ENCODE results near the gene KLHL29.

Gene KLHL29

DNA sequence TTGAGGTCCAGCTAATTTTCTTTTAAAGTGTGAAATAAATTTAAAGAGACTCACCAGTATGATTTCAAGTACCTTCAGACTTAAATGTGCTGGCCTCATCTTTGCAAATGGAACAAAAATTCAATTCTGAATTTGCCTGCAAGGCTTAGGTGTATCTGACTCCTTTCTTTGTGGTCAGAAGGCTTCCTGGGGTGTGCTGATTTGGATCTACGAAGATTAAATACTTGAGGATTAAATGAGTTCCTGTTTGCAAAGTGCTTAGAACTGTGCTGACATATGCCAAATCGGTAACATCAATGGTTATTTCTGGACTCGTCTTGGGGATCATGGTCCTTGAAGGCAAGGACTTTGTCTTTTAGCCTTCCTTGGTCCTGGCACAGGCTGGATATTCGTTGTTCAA, 9.7 kb downstream of the KLHL29 start:
- no peak for DNase-seq (ENCODE audit: low read depth in 2 of 2)

DNA sequence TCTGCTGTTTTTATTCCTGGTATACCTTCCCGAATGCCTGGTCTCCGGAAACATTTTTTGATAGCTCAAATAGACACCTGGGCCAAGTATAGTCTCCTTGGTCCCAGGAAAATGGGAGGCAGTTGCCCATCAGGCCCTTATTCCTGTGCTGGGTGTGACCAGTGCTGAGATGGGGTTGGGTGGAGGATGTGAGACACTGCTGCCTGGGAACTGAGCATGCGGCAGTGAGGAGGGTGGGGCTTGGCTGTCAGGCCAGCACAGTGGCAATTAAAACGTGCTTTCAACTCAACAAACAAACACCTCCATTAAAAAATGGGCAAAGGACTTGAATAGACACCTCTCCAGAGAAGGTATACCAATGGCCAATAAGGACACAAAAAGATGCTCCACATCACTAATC, 12.5 kb downstream of the KLHL29 start:
- no peak for DNase-seq (ENCODE audit: low read depth in 2 of 2)

DNA sequence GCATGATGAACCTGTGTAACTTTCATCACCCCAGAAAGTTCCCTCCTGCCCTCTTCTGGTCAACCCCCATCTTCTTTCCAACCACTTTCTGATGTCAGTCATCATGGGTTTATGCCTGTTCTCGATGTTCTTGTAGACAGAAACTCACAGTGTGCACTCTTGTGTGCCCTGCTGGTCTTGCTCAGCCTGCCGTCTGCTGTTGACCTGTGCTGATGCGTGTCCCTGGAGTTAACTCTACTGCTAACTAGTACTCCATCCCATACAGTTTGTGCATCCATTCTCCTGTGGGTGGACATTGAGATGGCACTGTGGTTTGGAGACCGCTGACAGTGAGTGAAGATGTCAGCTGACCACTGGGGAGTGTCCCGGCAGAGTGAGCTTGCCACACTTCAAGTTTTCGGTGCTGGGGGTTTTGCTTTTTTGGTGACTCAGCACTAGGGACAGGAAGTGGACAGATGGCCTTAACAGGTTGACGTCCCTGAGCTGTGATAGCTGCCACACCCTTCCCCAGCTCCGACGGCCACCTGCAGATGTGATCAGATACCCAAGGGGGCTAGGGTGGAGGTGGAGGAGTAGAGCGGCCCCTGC, 14.8 kb downstream of the KLHL29 start:
- no peak for DNase-seq (ENCODE audit: low read depth in 2 of 2)

DNA sequence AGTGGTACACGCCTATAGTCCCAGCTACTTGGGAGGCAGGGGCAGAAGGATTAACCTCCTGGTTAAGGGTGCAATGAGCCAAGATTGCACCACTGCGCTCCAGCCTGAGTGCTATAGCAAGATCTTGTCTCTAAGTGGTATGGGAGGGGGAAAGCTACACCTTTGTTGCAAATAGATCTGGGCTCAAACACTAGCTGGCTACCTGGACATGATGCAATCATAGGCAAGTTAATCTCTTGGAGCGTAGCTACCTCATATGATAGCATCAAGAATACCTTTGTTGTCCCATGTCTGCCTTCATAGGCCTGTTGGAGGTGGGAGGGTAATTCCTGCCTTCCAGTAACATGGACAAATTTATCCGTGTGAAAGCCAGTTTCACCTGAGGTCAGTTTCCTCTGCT, 15.7 kb downstream of the KLHL29 start:
- DNase-seq (ENCODE audit: low read depth in 2 of 2): no peak

DNA sequence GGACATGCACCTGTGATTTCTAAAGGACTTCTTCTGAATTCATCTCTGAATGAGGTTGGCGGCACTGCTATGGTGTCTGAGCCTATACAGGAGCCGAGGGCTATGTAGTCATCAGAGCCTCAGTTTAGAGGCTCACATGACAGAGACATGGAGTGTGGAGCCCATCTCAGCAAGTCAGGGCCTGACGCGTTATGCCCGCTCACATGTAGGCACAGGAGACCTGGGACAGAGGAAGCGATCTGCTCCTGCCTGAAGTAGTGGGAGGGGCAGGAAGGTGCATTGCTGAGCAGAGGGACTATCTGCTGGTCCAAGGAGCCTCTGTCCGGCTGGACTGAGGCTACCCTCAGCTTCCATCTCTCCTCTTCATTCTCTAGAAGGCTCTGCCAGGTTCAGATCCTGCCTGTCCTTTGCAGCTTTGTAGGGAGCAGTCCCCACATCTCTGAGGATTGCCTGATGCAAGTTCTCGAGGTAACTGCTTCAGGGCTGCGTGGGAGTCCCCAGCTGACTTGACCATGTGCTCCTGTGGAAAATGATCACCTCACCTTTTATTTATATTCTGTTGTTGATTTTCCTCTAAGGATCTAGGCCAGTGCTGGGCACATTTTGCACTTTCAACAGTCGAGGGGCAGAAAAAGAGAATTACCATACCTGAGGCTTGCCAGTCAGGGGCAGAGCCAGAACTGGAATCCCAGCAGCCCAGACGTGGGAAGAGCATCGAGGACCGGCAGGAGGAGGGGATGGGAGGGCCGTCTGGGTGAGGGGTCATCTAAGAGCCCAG, 16.6 kb downstream of the KLHL29 start:
- DNase-seq (ENCODE audit: low read depth in 2 of 2): no peak

DNA sequence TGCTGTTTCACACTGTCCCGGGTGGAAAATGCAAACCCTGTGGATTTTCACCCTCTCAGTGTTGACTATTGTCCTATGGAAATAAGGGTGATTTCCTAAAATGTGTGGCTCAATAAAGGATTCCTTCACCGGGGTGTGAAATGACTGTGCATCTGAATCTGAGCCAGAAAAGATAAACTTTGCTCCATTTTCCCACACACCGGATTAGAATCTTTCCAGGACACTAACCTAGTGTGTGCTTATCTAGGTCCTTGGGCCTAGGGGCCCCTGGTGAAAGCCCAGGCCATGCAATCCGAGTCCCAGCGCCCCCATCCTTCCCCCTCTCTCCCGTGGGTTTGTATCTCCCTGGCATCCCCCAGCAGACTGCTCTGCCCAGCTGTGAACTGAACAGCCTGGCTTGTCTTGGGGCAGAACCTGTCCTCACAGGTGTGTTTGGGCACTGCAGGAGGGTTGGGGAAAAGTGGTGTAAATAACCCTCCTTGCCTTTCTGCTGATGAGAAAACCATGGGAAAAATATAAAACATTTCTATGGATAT, 17.3 kb downstream of the KLHL29 start:
- no peak for DNase-seq (ENCODE audit: low read depth in 2 of 2)

DNA sequence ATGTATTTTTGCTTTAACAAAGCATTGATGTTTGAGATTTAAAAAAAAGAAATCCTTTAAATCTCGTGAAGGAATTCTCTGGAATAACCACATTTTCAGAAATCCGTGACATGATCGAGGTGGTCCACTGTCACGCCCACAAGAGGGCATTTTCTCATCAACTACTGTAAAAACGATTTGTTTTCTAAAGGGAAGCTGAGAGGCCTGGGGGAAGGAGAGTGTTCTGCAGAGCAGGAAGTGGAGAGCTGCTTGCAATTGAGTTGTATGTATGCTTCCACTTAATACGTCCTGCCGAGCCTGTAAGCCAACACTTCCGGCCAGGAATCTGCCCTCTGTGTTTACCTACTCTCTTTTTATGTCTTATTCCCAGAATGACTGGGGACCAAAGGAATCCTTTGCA, 19.4 kb downstream of the KLHL29 start:
- DNase-seq (ENCODE audit: low read depth in 2 of 2): no peak

DNA sequence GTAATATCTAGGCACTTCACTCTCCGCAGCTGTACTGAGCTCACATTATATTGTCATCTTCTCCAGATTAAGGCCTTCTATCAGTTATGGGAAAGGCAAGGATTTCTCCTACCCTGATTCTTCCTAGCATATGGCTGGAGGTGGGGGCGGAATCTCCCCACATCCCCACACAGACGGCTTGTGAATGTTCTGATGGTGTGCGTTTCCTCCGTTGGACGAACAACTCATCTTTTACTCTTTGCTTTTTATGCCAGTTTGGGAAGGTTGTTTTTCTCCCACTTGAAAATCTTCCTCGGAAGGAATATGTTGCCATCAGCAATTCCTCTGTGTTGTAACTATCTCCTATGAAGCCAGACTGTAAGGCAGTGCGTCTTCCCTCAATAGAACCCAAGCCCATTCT, 24.3 kb downstream of the KLHL29 start:
- no peak for DNase-seq (ENCODE audit: low read depth in 2 of 2)

DNA sequence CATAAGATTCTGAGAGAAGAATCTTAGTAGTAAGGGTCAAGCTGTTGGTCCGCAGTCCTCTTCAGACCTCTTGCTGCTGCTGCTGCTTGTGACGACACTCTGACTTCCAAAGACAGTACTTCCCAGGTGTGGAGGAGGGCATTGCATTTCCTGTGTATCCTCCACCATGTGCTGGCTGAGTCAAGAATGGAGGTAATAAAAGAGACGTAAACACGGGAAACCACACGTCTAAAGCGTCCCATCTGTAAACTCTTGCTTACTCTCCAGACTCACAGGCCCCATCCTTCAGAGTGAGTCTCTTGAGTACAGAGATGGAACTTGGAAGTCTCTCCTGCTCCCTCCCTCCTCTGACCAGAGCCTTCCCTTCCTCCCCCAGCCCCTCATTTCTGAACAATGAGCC, 25.6 kb downstream of the KLHL29 start:
- no peak for DNase-seq (ENCODE audit: low read depth in 2 of 2)

DNA sequence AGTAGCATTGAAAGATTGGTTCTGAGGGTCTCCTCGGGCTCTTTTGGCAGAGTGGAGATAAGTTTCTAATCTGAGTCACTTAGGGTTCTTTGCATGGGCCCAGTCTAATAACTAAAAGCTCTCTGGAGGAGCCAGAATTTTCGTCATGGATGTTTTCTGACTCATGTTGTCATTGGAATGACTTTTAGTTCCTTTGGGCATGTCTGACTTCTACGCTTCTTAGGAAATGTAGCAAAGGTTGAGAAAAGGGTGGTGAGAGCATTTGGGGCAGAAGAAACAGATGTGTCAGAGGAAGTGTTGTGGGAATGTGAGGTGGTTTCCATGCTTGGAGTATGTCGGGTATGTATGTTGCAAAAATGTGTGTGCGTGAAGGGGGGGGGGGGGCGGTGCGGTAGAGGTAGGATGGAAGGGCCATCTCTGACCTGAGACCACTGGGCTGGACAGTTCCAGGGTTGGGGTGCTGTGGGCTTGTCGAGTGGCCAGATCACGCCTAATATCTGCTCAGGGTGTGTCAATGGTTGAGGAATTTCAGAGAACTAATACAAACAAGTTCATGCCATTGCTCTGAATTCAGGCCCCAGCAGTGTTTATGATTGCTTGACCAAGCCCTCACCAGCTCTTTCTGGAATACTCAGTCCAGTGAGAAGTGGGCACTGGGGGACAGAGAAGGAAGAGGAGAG, 26.9 kb downstream of the KLHL29 start:
- DNase-seq (ENCODE audit: low read depth in 2 of 2): no peak

DNA sequence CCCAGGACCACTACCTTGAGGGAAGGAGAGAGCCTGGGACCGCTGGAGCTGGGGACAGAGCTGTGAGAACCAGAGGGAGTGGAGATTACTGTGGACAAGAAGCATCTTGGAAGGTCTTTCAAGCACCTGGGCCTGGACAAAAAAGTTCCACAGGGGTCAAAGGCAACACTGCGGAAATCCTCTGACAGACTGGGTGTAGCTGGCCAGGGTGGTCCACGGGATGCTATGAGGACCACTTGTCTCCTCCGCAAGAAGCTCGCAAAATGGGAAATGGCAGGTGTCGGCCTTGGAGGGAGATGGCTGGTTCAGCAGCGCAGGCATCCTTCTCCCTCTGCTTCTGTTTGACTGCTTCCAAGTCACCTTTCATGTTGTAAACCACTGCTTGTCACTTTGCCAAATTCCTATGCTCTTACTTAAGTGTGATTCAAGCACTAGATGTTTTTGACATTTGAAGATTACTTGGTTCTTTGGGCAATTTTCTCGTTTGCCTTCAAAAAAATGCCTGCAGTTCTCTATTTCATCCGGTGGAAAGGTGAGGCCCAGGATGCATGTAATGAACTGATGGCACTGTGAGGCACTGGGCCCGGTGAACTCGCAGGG, 27.7 kb downstream of the KLHL29 start:
- no peak for DNase-seq (ENCODE audit: low read depth in 2 of 2)

DNA sequence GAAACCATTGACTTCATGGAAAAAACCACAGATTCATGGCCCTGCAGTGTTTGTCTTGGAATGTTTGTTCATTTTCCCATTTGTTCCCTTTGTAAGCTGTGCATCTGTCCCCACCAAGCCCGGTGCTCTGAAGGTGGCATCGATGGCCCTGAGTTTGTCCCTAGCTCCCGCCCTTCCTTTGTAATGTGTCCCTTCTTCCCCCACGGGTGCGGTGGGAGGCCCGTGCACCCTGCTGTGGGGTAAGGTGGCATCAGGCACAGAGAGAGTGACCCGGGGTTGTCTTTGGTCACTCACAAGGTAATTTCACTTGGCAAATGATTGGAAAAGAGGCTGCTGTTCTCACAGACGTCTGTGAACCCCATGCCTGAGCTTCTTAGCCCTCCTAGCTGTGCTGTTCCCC, 28.7 kb downstream of the KLHL29 start:
- no peak for DNase-seq (ENCODE audit: low read depth in 2 of 2)

DNA sequence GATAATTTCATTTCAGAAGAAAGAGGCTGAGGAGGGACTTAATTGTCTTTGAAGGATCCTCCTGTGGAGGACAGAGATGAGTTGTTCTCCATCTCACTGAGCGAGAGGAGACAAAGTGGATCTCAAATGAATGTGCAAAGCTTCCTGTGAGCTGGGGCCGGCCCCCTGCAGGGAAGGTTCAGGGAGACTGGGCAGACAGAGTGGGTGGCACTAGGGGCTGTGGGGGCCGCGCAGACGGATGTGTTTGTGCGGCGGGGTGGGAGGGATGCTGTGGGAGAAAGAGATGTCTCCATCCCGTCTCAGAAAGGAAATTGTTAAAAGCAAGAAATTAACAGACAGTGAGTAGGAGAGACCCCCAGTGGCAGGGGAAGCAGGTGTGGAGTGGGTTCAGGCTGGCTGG, 29.1 kb downstream of the KLHL29 start:
- DNase-seq (ENCODE audit: low read depth in 2 of 2): no peak

DNA sequence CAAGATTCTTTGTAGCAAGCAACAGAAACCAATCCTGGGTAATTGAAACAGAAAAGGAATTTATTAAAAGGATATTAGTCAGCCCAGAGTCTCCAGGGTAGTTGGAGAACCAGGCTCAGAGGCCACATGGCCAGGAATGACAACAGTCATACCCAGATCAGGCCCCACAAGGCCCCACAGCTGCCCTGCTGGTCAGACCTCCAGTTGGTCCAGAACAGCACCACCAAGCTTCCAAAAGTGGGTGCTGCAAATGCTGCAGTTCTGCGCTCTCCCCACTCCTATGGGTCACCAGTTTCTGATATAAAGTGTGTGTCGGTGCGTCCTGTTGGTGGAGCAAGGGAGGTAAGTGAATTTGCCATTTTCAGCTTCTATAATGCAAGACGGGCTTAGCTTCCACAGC, 29.9 kb downstream of the KLHL29 start:
- DNase-seq (ENCODE audit: low read depth in 2 of 2): no peak

DNA sequence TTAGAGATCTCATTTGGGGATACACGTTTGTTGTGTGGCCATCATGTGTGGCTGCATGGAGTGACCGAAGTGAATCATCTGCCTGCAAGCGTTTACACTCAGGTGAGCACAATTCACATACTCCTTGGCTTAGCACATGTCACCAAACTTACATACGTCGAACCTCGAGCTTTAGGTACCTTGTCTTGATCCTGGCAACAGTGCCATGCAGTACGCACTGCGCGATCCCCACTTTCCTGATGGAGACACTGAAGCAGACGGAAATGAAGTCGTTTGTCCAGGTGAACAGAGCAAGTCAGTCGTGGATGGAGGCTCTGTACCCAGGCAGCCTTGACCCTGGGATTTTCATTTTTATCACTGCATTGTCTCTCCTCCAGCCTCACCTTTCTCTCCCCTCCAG, 32.3 kb downstream of the KLHL29 start:
- no peak for DNase-seq (ENCODE audit: low read depth in 2 of 2)

DNA sequence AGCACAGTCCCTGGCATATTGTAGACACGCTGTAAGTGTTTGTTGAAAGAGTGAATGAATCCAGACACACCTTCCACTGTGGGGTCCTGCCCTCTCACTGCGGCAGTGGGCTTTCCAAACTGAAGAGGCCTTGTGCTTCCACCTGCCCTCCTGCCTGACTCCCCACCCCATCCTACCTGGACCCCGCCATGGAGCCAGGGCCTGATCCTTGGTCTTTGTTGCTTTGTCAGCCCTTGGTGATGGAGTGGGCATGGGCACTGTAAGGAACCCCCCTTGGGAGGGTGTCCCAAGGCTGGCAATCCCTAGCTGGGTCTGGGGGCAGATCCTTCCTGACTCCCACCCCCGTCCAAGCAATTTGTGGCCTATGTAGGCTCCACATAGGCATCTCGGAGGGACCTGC, 33.1 kb downstream of the KLHL29 start:
- no peak for DNase-seq (ENCODE audit: low read depth in 2 of 2)

DNA sequence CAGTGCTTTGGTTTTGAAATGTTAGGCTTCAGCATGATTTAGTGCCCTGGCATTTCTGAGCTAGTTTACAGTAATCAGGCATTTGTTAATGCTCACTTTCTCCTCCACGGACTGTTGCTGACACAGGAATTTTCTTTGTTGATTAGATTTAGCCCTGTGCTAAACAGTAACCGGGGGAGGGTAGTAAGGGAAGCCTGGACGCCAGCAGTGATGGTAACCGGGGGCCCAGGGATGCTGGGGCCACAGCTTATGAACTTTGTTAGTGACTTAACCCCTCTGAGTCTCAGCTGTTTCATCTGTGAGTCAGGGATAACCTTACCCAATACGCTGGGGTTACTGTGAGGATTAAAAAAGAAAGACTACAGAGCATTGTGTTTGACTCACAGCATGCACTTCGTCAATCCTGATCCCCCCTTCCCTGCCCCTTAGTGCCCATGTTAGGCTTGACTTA, 33.5 kb downstream of the KLHL29 start:
- DNase-seq (ENCODE audit: low read depth in 2 of 2): no peak

DNA sequence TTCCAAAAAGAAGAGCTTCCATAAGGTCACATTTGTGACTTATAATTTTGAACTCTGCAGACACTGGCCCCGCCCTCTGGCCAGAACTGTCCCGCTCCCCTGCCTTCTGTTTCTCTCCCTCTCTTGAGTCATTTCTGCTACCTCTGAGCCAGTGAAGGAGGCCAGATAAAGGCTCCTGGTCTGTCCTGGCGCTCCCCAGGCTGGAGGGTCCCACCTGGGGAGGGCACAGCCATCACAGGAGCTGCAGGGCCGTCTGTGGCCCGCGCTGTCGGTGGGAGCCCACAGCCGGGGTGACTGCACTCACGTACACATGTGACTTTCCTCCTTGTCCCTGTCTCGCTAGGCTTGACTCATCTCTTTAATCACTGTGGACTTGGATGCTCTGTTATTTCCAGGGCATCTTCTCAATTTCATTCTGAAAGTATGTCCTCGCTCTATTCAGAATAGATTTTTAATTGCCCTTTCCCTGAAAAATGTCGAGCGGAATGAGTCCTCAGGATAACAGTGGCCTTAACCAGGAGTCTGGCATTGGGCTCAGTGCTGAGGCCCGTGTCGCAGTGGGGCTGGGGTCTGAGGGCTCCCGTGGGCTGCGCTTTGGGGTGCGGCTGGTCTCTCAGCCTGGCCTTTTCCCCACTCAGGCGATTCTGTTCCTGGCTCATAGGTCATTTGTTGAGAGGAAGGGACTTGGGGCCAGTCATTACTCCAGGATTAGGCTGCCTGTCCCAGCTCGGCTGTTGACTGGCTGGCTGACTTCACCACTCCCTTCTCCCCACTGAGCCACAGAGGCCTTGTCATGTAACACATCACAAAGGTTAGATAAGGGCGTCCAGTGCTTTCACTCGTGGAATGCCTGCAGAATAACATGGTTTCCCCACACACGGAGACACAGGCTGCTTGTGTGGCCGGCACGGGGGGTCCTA, 34.5 kb downstream of the KLHL29 start:
- no peak for DNase-seq (ENCODE audit: low read depth in 2 of 2)

DNA sequence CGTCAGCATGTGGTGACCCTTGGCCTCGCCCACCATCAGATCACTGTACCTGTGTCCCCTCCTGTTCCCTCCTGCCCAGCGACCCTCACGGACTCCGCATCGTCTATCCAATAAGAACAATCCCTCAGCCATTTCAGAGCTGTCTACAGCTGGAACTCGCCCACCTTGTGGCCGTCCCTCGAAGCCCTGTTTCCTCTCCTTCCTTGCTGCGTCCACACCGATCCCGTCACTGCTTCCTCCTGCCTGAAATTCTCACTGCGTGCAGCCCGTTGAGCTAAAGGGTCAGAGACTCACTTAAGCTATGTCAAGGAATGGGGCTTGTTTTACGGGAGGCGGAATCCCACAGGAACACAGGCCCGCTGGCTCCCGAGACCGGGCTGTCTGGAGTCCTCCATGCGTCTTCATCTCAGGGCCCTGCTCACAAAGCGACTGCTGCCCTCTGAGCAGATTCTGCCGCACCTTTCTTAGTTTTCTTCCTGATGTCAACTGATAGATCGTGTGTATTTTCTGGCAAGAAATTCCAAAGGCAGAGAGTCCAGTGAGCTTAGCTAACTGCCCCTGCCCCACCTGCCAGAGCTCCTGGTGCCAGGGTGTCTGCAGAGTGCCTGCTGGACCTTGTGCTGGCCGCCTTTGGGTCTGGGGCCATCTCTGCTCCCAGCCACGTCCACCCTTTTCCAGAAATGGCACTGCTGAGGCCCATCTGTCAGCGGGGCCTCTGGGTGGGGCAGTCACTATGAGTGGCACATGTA, 35.3 kb downstream of the KLHL29 start:
- DNase-seq (ENCODE audit: low read depth in 2 of 2): no peak

DNA sequence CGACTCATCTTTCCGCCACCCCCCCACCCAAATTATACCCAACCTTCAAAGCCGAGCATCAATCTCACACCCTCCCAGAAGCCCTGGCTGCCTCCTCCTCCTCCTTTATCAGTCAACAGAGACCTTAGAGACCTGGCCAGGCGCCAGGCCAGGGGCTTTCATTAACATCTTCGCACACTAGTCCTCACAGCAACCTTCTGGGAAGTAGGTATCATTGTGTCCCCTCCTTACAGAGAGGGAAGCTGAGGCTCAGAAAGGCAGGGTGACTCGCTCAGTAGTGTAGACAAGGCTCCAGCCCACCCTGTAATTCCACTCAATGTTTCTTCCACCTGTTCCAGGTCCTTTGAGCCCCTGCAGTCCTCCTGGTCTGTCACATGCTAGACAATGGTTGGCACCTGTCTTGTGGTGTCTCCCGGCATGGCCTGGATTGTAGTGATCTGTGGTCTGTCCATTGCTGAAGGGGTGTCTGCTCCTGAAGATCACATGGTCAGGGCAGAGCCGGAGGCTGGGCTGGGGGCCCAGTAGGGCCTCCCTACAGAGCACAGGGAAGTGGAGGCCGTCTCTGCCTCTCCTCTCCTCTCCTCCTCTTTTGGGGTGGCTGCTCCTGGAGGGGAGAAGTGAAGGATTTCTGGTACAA, 36.0 kb downstream of the KLHL29 start:
- DNase-seq (ENCODE audit: low read depth in 2 of 2): no peak

Measured in stimulated activated CD4-positive, alpha-beta T cell treated with anti-CD3 and anti-CD28 coated beads, Interleukin-12 subunit alpha, Interleukin-12 subunit beta, amount 100 ng/mL, for 24 hours (primary cell).